ENCODE measurements around the gene NCOR2. TPM values are rescaled to one million over a fixed set of nuclear protein-coding genes. Genes with fewer than 3 reads are reported as not detected.
A peak's percentile ranks its signal among the peaks of the same experiment; 100 is the strongest.

Gene NCOR2
- total RNA-seq, 1 experiment from 2014 or later, result 153 TPM

DNA sequence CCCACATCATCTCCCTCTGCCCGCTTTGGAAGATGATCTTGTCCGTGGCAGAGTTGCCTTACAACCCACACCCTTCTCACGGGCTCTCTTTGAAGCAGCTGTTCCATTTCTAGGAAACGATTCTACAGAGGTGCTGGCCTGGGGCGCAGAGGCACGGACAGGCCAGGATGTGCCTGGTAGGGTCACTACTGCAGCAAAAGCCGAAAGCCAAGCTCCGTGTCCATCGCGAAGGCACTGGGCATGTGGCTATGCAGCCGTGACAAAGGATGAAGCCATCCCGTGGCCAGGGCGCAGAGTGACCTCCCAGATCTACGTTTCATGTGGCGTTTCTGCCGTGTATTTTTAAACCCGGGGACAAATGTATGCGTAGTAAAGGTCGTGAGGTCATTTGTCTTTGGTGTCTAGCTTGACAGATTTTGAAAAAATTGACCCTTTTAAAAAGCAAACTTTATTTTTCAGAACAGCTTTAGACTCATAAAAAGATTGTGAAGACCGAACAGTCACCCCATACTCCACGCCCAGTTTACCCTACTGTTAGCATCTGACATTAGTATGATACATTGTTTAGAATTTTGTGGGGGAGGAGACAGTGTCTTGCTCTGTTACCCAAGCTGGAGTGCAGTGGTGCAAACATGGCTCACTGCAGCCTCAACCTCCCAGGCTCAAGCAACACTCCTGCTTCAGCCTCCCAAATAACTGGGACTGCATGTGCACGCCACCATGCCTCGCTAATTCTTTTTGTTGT, 40.4 kb upstream of the NCOR2 start:
- Histone ChIP-seq H3K27ac (ENCODE audit: low read depth, low read length) (peak overlapping the region; percentile 48; the same call in 1 of the 2 replicates), H3K9me2 (ENCODE audit: insufficient read depth) (no peaks in the 10 kb centered on the region), H3K4me1 (ENCODE audit: control insufficient read depth in 1 of 2, insufficient read depth in 2 of 2, low read length in 2 of 2) (peaks cover 27 to 47% of the 10 kb centered on the region in 2 experiments), H3K4me3 (replicated peaks in 1 of 2; ENCODE audit: low read depth in 1 of 2, low read length in 2 of 2) (peak overlapping the region in 1 of 2 experiments; percentile 26; a peak in 1 of 4 replicates), H3K9ac (ENCODE audit: low read length) (peak overlapping the region; percentile 48; the same call in 1 of the 2 replicates), H2AFZ (ENCODE audit: low read depth, low read length, poor library complexity, severe bottlenecking) (peak overlapping the region; percentile 86), H3K9me3 (ENCODE audit: control insufficient read depth in 1 of 2, insufficient read depth in 1 of 2, low read depth in 1 of 2, low read length in 2 of 2) (no peaks in the 10 kb centered on the region), H3K4me2 (ENCODE audit: low read length) (peak overlapping the region; percentile 79), H4K20me1 (ENCODE audit: insufficient read depth) (no peaks in the 10 kb centered on the region), H3K79me2 (ENCODE audit: insufficient read depth, low read length) (no peaks in the 10 kb centered on the region), H3K36me3 (ENCODE audit: control insufficient read depth in 1 of 2, insufficient read depth in 2 of 2, low read length in 2 of 2) (no peaks in the 10 kb centered on the region), H3K27me3 (ENCODE audit: insufficient read depth, low read length) (no peaks in the 10 kb centered on the region)
- intact Hi-C loops (cut with micrococcal nuclease), result no loop called here
- TF ChIP-seq, protein P1, sequence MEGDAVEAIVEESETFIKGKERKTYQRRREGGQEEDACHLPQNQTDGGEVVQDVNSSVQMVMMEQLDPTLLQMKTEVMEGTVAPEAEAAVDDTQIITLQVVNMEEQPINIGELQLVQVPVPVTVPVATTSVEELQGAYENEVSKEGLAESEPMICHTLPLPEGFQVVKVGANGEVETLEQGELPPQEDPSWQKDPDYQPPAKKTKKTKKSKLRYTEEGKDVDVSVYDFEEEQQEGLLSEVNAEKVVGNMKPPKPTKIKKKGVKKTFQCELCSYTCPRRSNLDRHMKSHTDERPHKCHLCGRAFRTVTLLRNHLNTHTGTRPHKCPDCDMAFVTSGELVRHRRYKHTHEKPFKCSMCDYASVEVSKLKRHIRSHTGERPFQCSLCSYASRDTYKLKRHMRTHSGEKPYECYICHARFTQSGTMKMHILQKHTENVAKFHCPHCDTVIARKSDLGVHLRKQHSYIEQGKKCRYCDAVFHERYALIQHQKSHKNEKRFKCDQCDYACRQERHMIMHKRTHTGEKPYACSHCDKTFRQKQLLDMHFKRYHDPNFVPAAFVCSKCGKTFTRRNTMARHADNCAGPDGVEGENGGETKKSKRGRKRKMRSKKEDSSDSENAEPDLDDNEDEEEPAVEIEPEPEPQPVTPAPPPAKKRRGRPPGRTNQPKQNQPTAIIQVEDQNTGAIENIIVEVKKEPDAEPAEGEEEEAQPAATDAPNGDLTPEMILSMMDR (IDR thresholded peaks at IDR 0.05 in 2 of 3, conservative IDR thresholded peaks at IDR 0.05 in 1 of 3; ENCODE audit: borderline replicate concordance in 1 of 3, insufficient read depth in 1 of 3, low read depth in 2 of 3, low read length in 2 of 3), result no peak
- TF ChIP-seq FOSL1 (IDR thresholded peaks at IDR 0.05; ENCODE audit: low read depth), result no peak
- no peak for TF ChIP-seq EZH2phosphoT487 (IDR thresholded peaks at IDR 0.05; ENCODE audit: borderline replicate concordance)
- TF ChIP-seq ELF1 (IDR thresholded peaks at IDR 0.05; ENCODE audit: borderline replicate concordance, low read depth), result no peak
- TF ChIP-seq CBX3 (IDR thresholded peaks at IDR 0.05; ENCODE audit: low read depth), result no peak
- TF ChIP-seq CEBPB (IDR thresholded peaks at IDR 0.05; ENCODE audit: low read depth), result no peak
- no peak for TF ChIP-seq EZH2 (IDR thresholded peaks at IDR 0.05)
- TF ChIP-seq SIN3A (IDR thresholded peaks at IDR 0.05; ENCODE audit: low read depth), result no peak
- TF ChIP-seq, protein P2, sequence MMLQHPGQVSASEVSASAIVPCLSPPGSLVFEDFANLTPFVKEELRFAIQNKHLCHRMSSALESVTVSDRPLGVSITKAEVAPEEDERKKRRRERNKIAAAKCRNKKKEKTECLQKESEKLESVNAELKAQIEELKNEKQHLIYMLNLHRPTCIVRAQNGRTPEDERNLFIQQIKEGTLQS (IDR thresholded peaks at IDR 0.05), result no peak
- TF ChIP-seq SRF (IDR thresholded peaks at IDR 0.05; ENCODE audit: low read depth), result no peak
- TF ChIP-seq, protein P3, sequence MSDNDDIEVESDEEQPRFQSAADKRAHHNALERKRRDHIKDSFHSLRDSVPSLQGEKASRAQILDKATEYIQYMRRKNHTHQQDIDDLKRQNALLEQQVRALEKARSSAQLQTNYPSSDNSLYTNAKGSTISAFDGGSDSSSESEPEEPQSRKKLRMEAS (IDR thresholded peaks at IDR 0.05), result no peak
- TF ChIP-seq, protein P4, sequence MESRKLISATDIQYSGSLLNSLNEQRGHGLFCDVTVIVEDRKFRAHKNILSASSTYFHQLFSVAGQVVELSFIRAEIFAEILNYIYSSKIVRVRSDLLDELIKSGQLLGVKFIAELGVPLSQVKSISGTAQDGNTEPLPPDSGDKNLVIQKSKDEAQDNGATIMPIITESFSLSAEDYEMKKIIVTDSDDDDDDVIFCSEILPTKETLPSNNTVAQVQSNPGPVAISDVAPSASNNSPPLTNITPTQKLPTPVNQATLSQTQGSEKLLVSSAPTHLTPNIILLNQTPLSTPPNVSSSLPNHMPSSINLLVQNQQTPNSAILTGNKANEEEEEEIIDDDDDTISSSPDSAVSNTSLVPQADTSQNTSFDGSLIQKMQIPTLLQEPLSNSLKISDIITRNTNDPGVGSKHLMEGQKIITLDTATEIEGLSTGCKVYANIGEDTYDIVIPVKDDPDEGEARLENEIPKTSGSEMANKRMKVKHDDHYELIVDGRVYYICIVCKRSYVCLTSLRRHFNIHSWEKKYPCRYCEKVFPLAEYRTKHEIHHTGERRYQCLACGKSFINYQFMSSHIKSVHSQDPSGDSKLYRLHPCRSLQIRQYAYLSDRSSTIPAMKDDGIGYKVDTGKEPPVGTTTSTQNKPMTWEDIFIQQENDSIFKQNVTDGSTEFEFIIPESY (IDR thresholded peaks at IDR 0.05; ENCODE audit: extremely low read depth, insufficient replicate concordance, low read length), result no peak
- no TSS peak for BruUV-seq (replicated peaks)
- ATAC-seq, result peak; percentile 7
- ChIA-PET RAD21 (ENCODE audit: low non-redundant PET in 1 of 2, low total read pairs in 2 of 2, uncharacterized antibody in 2 of 2, unreplicated experiment in 2 of 2) (interaction anchor here in 1 of 2 experiments (1.1 kb wide), 1 partner anchor 25 kb away, joined by 3 read pairs; no protein-coding TSS in a partner anchor), CTCF (no interaction called here), POLR2A (no interaction called here)
- no peak for DNase-seq (ENCODE audit: low read depth, low spot score)

Measured in HCT116 (cell line).